ENCODE results near the gene S100A7.
"Not testable (repeated sequence)": the region's sequence is repeated elsewhere in the genome, so short reads cannot be mapped to it uniquely, and the experiment has no call there.

DNA sequence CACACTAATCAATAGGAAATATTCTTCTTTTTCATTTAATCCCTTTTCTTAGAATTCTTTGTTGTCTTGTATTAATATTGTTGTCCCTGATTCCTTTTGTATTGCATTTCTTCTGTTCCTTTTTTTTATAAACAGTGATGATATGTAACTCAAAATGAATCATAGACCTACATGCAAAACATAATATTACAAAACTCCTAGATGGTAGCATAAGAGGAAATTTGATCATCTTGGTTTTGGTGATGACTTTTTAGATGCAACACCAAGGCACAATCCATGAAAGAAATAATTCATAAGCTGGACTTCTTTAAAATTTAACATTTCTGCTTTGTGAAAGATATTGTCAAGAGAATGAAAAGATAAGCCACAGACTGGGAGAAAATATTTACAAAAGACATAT lies 46.5 kb downstream of the S100A7 start:
- not testable (repeated sequence) for TF ChIP-seq MYC (IDR thresholded peaks at IDR 0.05; ENCODE audit: low read depth, low read length); MYC (CRISPR knock-in tag; IDR thresholded peaks at IDR 0.05; ENCODE audit: borderline replicate concordance, low read depth); YY1 (IDR thresholded peaks at IDR 0.05; ENCODE audit: borderline replicate concordance in 1 of 3, control insufficient read depth in 1 of 3, extremely low read depth in 1 of 3, insufficient read depth in 3 of 3, insufficient read length in 1 of 3, insufficient replicate concordance in 2 of 3, low read depth in 1 of 3, low read length in 2 of 3); RFX1 (IDR thresholded peaks at IDR 0.05)
- TF ChIP-seq, protein P1, sequence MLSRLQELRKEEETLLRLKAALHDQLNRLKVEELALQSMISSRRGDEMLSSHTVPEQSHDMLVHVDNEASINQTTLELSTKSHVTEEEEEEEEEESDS (CRISPR knock-in tag; IDR thresholded peaks at IDR 0.05): not testable (repeated sequence)

All from K562 (cell line).